Omental fat pad (tissue), 4 donors: ENCODE data around the gene HNRNPA3. TPM values are rescaled to one million over a fixed set of nuclear protein-coding genes. Genes with fewer than 3 reads are reported as not detected.
A peak's percentile ranks its signal among the peaks of the same experiment; 100 is the strongest.

Experiments used
- ATAC-seq: fragments of 150-250 bp; one replicate; pipeline ENCODE4 v1.9.1; 2016; ENCODE audit warnings: mild to moderate bottlenecking, moderate library complexity; ENCODE audit not compliant: low FRiP score
- DNase-seq: peaks from one replicate; pipeline ENCODE4 v3.0.0-alpha.2; 2019; ENCODE audit warnings: low spot score
- small RNA-seq: library from RNA; depleted of rRNA; stranded (forward); fragments of <200 nt; gene quantifications from one replicate; pipeline ENCODE3, GENCODE V24; 2016
- total RNA-seq, 4 donors: library from RNA; depleted of rRNA; stranded (reverse); fragments of >200 nt; gene quantifications; one replicate each; pipeline ENCODE4 v1.1.0, GENCODE V29; 2016
- TF ChIP-seq, protein P1 (sequence below), 3 donors: fragments of 450-650 bp; IDR thresholded peaks; one replicate each; pipeline ENCODE4 v1.5.1; 2016 to 2017; ENCODE audit warnings: antibody characterized with exemption in 3 of 3, mild to moderate bottlenecking in 3 of 3, moderate library complexity in 2 of 3

The HNRNPA3 gene
- total RNA-seq, 4 donors from 2014 or later, result 53.1 to 92.4 (median 67.0) TPM

GRCh38 chr2:177268901-177269300 lies 56.3 kb downstream of the HNRNPA3 start:
- ATAC-seq (no peak), DNase-seq (no peak)
- TF ChIP-seq, protein P1, sequence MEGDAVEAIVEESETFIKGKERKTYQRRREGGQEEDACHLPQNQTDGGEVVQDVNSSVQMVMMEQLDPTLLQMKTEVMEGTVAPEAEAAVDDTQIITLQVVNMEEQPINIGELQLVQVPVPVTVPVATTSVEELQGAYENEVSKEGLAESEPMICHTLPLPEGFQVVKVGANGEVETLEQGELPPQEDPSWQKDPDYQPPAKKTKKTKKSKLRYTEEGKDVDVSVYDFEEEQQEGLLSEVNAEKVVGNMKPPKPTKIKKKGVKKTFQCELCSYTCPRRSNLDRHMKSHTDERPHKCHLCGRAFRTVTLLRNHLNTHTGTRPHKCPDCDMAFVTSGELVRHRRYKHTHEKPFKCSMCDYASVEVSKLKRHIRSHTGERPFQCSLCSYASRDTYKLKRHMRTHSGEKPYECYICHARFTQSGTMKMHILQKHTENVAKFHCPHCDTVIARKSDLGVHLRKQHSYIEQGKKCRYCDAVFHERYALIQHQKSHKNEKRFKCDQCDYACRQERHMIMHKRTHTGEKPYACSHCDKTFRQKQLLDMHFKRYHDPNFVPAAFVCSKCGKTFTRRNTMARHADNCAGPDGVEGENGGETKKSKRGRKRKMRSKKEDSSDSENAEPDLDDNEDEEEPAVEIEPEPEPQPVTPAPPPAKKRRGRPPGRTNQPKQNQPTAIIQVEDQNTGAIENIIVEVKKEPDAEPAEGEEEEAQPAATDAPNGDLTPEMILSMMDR (IDR thresholded peaks at IDR 0.05), result no peak

DNA sequence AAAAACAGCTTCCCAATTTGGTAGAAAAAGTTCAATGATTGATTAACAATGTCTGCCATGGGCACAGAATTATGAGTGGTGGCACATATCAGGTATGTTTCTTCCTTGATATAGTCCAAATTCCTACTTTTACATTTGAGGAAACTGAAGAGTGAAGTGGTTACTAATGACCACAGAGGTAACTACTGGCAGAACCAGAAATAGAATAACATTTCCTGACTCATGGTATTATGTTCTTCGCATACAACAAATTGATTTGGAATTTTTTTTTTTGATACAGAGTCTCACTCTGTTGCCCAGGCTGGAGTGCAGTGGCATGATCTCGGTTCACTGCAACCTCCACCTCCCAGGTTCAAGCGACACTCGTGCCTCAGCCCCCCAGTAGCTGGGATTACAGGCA lies 57.9 kb downstream of the HNRNPA3 start:
- TF ChIP-seq, protein P1 (IDR thresholded peaks at IDR 0.05), result no peak
- DNase-seq, result no peak
- ATAC-seq, result no peak

- no peak for DNase-seq
- ATAC-seq, result no peak
- TF ChIP-seq, protein P1 (IDR thresholded peaks at IDR 0.05), result no peak
Measured at GRCh38 chr2:177271981-177272666, 59.5 kb downstream of the HNRNPA3 start.

DNA sequence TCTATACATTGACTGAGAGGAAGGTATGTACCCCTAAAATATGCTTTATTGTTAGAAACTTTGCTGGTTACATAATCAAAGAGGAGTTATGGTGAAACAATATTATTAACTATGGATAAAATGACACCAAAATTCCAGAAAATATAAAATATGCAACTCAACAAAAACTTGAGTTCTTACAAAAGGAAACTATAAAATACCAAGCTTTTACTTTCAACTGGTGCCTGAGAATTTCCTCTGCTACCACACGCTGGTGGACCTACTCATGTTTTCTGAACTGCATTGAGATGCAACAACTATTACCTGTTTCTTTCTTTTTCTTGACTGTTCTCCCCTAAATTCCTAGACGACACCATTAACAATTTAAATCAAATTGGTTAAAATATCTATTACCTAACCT lies 60.2 kb downstream of the HNRNPA3 start:
- TF ChIP-seq, protein P1 (IDR thresholded peaks at IDR 0.05), result no peak
- ATAC-seq, result no peak
- DNase-seq, result no peak

DNA sequence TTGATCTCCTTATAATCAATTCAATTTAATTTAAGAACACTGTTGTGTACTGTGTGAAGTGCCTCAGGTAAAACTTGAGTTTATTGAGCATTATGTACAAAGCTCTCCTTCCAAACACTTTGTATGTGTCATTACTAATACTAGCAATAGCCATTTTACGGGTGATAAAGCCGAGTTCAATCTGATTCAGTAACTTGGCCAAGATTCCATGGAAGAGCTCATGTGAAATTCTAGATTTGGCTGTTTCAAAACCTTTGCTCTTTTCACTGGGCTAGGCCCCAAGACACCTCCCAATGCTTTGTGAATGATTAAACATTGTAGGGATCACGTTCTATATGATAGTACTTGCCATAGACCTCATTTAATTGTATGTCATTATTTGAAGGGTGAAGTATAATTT lies 60.8 kb downstream of the HNRNPA3 start:
- no peak for DNase-seq
- peak; percentile 62 for ATAC-seq
- TF ChIP-seq, protein P1 (IDR thresholded peaks at IDR 0.05), result no peak

Small RNAs within 50 kb of the gene (small RNA-seq; reads per million reads assigned to genes)
- not detected for gene MIR3128
- not detected for gene RF00019

Other genes with a start within 250 kb of the HNRNPA3 start
- gene NFE2L2, start 51.9 kb downstream of the HNRNPA3 start, total RNA-seq, result 100 to 1,000 TPM in 2 of 4 donors, 10 to 100 TPM in 2; 88.5 to 140 (median 106) TPM
- gene AGPS, start 180.0 kb downstream of the HNRNPA3 start, total RNA-seq, result 10 to 100 TPM; 21.6 to 33.0 (median 29.0) TPM